Heart left ventricle (tissue), 13 donors: ENCODE measurements around the gene VPS26A.

Experiments used
- CTCF ChIP-seq, 12 donors: fragments of 200-600 bp; sonication (generic) in 4 of 12; IDR thresholded peaks; one replicate each; pipeline versions ENCODE4 v1.5.0 to v1.8.0; 2018 to 2022; ENCODE audit warnings: antibody characterized with exemption in 12 of 12, mild to moderate bottlenecking in 5 of 12
- POLR2A ChIP-seq, 2 donors: fragments of 450-650 bp; IDR thresholded peaks; one replicate each; pipeline ENCODE4 v1.6.1; 2017; ENCODE audit warnings: antibody characterized with exemption in 2 of 2, mild to moderate bottlenecking in 2 of 2, moderate library complexity in 2 of 2
- donor health status: ischemic (EF 13 %, LVEDD 7.1; RV severe dilation, severe dysfunction).
- donor health status: DM: no; HTN: yes; CAD: no.
- donor health status: DM: no; HTN: no; CAD: no.
- donor health status: ischemic (EF 25% LVEDD 6.9; RV normal size, moderate dysfunction).
- donor health status: ischemic (EF 25% LVEDD 5.7; RV mildly dilated, moderate dysfunction).
- donor health status: ischemic (EF 35%, LVEDD 5.7; RV mildly dilated, moderate dysfunction).
- donor health status: nonischemic (EF 11% LVEDD 7.7; RV severe dilation, severe dysfunction).
- donor health status: DM: yes; HTN: yes; CAD: no.
- donor health status: PGD.
- donor health status: ischemic (EF 29% LVEDD 5.4; RV normal size, mild dysfunction).
- donor health status: nonischemic (EF 23%, LVEDD 6.1; RV moderate dilation, normal function).

DNA sequence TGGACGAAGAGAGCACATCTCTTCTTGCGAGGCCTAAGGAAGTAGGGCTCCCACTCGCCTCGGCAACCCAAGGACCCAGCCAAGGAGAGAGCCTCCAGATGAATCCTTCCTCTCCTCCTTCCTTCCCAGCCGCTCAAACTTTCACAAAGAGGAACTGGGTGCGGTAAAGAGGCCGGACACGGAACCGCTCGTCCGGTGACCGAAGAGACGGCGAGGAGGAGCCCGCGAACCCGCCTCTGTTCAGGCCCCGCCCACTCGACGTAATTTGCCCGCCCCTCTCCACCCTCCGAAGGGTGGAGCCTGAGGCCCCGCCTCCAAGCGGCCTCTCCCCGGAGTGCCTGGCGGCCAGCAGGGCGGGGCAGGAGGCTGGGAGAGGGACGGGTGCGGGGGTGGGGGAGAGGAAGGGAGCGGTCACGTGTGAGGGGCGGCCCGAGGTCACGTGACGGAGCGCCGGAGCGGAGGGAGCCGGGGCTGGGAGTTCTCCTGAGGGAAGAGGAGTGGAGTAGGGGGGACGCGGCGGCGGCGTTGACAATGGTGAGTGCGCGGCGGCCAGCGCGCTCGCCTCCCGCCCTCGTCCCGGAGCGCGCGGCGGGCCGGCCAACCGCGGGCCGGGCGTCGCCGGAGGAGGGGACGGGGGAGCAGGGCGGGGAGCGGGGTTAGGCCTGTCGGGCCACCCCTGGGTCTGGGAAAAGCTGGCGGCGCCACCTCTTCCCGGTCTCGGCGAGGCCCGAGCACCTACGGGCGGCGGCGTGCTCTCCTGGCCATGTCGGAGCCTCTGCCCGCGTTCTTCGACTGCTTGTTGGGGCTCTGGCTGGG lies at the start of gene VPS26A:
- TF ChIP-seq CTCF (IDR thresholded peaks at IDR 0.05) (peak in 7 of 12 donors; percentile 10 to 59 (median 36)), POLR2A (IDR thresholded peaks at IDR 0.05) (peak; percentile 80 to 95)
